Skeletal muscle cell (primary cell): ENCODE measurements around the gene CDH18.

Source experiments
- DNase-seq: peaks from one replicate; pipeline ENCODE4 v3.0.0-alpha.2; 2010; ENCODE audit warnings: low read depth
- H3K4me3 ChIP-seq: 2 replicates; pipeline ENCODE4 v1.5.1; 2011; ENCODE audit warnings: low read depth, mild to moderate bottlenecking, control low read depth, low read length, moderate library complexity

CDH18 gene

GRCh38 chr5:19626211-19626610, 361.8 kb downstream of the CDH18 start:
- DNase-seq = peak; percentile 77
- no peak overlapping the region for H3K4me3 ChIP-seq

DNA sequence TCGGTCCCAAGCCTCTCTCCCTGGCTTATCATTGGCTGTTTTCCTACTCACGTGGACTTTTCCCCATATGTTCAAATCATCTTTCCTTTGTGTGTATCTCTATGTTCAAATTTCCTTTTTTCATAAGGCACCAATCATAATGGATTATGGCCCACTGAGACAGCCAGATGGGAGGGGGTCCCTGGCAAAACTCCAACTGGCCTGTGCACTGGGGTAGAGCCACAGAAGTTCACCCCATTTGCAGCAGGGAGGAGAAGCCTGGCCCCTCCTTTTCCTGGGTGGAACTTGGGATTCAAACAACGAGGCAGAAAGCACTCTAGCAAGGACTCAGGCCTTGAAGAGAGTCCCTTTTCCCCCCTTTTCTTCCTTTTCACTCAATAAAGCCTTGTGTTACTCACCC, 362.4 kb downstream of the CDH18 start:
- DNase-seq = no peak
- no peak overlapping the region for H3K4me3 ChIP-seq

- H3K4me3 ChIP-seq = no peak overlapping the region
- DNase-seq = no peak
Observed at GRCh38 chr5:19619571-19619970, 368.4 kb downstream of the CDH18 start.

DNA sequence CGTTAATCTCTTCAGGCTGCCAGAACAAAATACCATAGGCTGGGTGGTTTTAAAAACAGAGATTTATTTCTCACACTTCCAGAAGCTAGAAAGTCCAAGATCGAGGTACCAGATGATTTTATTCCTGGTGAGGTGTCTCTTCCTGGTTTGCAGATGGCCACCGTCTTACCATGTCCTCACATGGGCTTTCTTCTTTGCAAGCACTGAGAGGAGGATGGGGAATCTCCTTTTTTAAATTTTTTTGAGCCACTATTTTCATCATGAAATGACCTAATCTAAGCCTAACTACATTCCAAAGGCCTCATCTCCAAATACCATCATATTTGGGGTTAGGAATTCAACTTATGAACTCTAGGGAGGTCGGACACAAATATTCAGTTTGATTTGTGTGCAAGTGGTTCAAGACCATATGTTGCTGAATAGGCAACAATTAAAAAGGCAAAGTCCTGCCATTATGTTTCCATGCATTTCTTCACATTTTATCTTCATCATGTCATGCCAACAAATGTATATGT, 371.2 kb downstream of the CDH18 start:
- no peak overlapping the region for H3K4me3 ChIP-seq
- no peak for DNase-seq

DNA sequence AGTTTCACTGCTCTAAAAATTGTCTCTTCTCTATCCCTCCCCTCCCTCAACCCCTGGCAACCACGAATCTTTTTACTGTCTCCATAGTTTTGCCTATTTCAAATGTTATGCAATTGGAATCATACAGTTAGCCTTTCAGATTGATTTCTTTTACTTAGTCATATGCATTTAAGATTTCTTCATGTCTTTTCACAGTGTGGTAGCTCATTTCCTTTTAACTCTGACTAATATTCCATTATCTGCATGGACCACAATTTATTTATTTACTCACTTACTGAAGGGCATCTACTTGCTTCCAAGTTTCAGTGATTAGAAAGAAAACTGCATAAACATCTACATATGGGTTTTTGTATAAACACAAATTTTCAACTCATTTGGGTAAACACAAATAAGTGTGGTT, 372.3 kb downstream of the CDH18 start:
- H3K4me3 ChIP-seq = no peak overlapping the region
- DNase-seq = no peak

- no peak overlapping the region for H3K4me3 ChIP-seq
- no peak for DNase-seq
Observed at GRCh38 chr5:19615071-19615470, 372.9 kb downstream of the CDH18 start.

DNA sequence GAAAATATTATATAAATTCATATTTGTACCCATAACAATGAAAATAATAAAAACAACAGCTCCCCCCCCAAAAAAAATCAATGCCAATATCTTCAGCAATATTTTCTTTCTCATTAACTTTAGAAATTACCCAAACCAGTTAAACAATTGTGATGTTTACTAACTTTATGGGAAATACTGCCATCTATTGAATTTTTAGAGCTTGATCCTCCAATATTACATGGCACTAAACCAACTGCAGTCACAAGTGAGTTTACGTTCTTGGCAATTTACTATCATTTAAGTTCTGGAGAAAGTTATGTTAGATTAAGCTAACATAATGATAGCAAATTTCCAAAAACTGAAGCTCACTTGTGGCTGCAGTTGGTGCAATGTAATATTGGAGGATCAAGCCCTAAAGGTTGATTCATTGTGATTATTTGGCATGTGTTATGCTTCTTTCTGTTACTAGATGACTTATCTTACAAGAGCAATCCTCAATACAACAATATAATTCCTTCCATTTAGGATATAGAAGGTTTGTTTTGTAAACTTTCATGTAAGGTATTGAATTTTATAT, 379.5 kb downstream of the CDH18 start:
- no peak overlapping the region for H3K4me3 ChIP-seq
- DNase-seq = no peak

DNA sequence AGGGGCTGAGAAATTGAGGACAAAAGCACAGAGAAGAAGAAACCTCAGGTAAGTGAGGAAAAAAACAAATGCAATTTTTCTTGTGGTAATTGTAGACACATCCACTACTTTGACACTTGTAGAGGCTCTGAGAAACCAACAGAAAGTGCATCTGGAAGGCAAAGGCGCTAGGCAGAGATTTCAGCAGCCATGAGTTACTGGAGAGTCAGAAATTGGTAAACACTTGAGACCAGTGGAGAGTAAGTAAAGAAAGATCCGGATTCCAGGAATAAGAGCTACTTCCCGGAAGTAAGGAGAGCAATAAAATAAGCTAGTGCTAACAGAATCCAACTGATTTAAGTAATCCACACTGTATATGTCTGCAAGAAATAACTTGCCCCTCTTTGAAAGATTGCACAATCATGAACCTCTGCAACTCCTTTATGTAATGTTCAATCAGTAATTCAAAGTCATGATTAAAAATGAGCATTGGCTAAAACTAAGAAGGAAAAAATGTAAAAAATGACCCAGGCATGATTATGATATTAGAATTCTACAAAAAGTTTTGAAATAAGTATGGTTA, 382.1 kb downstream of the CDH18 start:
- no peak for DNase-seq
- no peak overlapping the region for H3K4me3 ChIP-seq

DNA sequence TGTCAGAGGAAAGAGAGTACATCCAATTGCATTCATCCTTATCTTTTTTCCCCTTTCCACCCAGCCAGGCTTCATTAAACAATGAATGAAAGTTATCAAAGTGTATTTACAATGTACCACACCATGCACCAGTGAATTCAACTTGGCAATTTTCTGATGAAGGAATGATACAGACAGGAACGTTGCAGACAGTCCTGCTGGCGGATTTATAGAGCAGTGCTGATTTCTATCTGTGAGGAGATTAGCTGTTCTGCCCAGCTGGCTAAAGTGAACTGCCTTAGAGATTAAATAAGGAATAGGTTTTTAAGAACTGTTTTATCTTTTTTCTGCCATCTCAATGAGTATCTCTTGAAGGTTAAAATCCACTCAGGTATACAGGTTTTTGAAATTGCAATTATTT, 403.9 kb downstream of the CDH18 start:
- H3K4me3 ChIP-seq = no peak overlapping the region
- no peak for DNase-seq

GRCh38 chr5:19577882-19578281, 410.1 kb downstream of the CDH18 start:
- no peak overlapping the region for H3K4me3 ChIP-seq
- no peak for DNase-seq

DNA sequence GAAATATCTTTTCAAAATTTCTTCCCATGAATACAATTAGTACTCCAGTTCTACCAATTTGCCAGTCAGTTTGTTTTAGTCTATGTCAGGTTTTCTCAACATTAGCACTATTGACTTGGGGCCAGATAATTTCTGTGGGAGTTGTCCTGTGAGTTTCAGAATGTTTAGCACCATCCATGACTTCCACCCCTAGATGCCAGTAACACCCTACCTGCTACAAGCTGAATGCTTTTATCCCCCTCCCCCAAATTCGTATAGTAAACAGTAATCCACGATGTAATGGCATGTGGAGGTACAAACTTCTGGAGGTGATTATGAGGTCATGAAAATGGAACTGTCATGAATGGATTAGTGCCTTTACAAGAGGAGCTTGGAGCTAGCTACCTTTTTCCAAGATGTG, 420.0 kb downstream of the CDH18 start:
- no peak overlapping the region for H3K4me3 ChIP-seq
- no peak for DNase-seq

- DNase-seq = no peak
- H3K4me3 ChIP-seq = no peak overlapping the region
Observed at GRCh38 chr5:19565466-19565865, 422.5 kb downstream of the CDH18 start.

- no peak overlapping the region for H3K4me3 ChIP-seq
- no peak for DNase-seq
Observed at GRCh38 chr5:19564036-19564435, 424.0 kb downstream of the CDH18 start.

GRCh38 chr5:19555876-19556275, 432.1 kb downstream of the CDH18 start:
- DNase-seq = peak; percentile 56
- no peak overlapping the region for H3K4me3 ChIP-seq

- DNase-seq = peak; percentile 44
Observed at GRCh38 chr5:19555436-19555835, 432.6 kb downstream of the CDH18 start.

DNA sequence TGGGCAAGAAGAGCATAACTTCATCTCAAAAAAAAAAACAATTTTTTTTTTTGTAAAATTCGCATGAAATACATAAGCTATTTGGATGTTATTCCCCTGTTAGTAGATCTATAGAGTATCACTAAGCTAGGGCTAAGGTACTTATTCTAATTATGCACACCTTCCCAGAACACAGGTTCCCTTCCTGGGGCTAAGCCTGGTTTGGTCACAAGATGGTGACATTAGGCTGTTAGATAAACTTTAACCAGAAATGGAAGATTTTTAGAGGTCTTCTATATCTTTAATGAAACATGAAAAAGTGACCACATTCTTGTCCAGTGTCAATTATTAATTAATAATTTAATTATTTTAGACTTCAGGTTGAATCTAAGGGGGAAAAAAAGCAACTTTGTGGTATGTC, 433.5 kb downstream of the CDH18 start:
- no peak overlapping the region for H3K4me3 ChIP-seq
- no peak for DNase-seq

More at GRCh38 chr5:19555436-19555835, 432.6 kb downstream of the CDH18 start:
- H3K4me3 ChIP-seq = no peak overlapping the region

GRCh38 chr5:19547640-19548039, 440.4 kb downstream of the CDH18 start:
- DNase-seq = peak; percentile 93
- H3K4me3 ChIP-seq = no peak overlapping the region

GRCh38 chr5:19546521-19546920, 441.5 kb downstream of the CDH18 start:
- H3K4me3 ChIP-seq = no peak overlapping the region
- no peak for DNase-seq

GRCh38 chr5:19538607-19539006, 449.4 kb downstream of the CDH18 start:
- DNase-seq = no peak
- no peak overlapping the region for H3K4me3 ChIP-seq

DNA sequence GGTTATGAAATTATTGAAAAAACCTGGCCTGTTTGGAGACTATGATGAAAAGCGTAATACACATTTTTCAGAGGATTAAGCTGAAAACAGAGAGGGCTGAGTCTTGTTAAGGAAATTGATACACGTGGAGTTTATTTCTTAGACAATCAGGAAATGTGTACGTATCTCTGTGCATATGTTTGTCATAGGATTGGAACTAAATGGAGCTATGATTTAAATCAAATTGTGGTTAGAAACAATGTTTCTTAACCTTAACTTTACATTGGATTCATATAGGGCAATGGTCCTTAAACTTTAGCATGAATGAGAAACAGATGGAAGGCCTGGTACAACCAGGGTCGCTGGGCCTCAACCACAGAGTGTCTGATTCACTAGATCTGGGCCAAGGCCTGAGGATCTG, 451.6 kb downstream of the CDH18 start:
- DNase-seq = peak; percentile 15

DNA sequence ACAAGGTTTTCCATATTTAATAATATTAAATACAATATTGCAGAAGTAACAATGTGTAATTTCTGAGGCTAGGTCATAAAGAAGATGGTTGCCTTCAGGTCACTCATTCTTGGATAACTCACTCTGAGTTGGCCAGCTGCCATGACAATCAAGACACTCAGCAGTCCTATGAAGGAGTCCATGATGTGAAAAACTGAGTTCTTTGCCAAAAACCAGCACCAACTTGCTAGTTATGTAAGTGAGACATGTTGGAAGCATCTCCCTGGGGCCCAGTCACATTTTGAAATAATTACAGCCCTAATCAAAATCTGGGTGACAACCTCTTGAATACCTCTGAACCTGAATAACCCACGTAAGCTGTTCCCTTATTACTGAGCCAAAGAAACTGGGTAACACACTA, 453.2 kb downstream of the CDH18 start:
- peak; percentile 39 for DNase-seq
- no peak overlapping the region for H3K4me3 ChIP-seq

More for the DNA sequence above, 451.6 kb downstream of the CDH18 start:
- no peak overlapping the region for H3K4me3 ChIP-seq
